ENCODE results near the gene CMC4. TPM values are rescaled to one million over a fixed set of nuclear protein-coding genes. Genes with fewer than 3 reads are reported as not detected.

Gene CMC4
- polyA plus RNA-seq, 3 donors: 9.5 to 21.5 (median 12.6) TPM

DNA sequence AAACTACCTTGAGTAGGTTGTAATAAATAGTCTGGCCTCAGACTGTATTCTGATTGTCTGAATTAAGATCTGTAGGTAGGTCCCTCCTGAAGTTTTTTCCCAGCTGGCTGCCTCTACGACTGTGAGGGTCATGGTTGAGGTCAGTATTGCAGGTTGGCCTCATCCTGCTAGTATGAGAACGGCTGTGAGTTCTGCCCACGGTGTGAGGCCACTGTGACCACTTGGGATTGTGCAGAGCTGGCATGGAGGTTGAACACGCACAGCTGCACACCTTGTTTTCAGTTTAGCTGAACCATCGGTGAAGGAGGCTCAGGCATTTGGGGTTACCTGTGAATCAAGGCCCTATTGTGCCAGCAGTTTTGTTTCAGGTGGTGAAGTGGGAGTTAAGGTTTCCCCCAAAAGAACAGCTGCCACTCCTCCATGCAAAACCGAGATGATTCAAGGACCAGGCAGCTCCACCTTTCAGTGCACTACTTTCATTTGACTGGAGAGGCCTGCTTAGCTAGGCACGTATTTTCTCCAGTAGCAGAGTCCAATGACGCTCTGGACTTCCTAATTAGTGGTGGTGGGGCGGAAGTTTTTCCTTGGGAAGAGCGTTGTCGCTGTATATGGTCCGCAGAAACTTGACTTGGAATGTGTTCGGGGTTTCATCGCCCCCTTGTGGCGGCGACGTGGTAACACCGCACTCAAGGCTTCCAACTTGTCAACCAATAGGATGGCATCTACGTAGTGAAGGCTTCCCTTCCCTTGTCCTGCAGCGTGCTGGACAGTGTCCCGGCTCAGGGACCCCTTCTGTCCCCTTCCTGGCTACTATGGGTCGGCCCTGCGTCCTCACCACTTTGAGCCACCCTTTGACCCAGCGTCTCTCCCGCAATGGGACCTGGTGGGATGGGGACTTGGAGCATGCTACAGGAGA, 13.8 kb downstream of the CMC4 start:
- H3K27ac ChIP-seq (ENCODE audit: low read depth, low read length): no peak overlapping the region
- WGBS, 3 donors: 8 to 20% (median 15%) methylated on average over 22 to 25 of the region's 25 CpGs

DNA sequence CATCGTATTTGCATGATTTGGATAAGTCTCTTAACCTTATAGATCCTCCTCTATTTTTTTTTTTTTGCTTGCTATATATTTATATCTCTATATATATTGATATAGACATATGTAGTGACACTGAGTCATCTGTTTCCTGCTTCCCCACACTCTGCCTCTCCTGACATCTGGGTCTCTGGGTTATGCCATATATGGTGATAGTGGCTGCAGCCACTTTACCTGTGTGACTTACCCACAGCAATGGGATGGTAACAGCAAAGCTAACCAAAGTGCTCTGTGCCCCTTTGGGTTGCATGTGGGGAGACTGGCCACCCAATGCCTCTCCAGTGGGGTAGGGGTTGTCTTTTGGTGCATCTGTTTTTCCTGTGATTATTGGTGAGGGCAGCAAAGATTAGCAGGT, 14.5 kb downstream of the CMC4 start:
- no peak overlapping the region for H3K27ac ChIP-seq (ENCODE audit: low read depth, low read length)
- WGBS, 3 donors: 61 to 94% (median 86%) methylated on average over 1 of the region's 1 CpG

DNA sequence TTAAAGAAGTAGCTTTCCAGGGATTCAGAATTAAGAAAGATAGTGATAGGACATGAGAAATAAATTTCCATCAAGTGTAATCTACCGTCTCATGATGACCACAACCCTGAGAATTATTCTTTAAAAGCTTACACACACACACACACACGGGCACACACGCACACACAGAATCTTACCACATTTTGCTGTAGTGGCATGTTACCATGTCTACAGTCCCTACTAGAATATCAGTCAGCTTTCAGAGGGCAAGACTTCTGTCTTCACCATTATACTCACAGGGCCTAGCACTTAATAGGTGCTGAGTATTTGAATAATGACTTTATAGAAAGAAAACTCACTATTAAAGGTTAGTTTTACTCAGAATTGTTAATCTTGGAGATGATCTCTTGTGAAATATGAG, 15.4 kb downstream of the CMC4 start:
- H3K27ac ChIP-seq (ENCODE audit: low read depth, low read length): no peak overlapping the region
- WGBS, 3 donors: 85 to 90% (median 89%) methylated on average over 3 of the region's 3 CpGs

DNA sequence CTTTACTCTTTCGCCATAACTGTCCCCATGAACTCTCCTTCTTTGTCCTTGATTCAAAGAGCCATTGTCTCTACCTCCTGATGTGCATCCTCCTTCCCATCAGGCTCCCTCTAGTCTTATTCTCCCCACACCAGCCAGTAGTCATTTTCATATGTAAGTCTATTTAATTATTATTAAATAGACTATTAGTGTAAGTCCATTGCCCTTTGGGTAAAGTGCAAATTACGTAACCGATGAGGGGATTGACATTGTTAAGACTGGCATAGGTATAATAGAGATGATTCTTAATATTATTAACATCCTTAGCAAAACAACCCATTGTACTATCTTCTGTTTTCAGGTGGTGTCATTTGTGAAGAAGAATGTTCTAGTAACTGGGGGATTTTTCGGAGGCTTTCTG, 16.7 kb downstream of the CMC4 start:
- H3K27ac ChIP-seq (ENCODE audit: low read depth, low read length): no peak overlapping the region
- 88 to 94% (median 90%) methylated on average over 3 to 4 of the region's 4 CpGs for WGBS, 3 donors

DNA sequence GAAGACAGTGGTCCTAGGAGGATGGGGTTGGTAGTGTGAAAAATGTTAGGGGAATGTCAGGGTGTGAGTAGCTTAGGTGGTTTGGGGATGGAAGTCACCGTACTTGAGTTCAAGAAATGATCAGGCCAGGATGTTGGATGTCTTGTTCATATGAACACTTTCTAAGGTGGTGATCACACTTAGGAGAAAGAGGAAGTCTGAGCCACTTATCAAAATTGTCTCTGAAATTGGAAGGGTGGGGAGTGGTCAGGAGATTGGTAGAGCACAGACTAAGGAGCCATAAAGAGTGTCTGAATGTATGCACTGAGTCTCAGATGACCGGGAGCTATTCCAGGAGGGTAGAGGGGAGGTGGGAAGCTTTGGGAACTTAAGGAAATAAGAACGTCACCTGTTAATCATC, 17.3 kb downstream of the CMC4 start:
- WGBS, 3 donors: 73 to 96% (median 94%) methylated on average over 3 of the region's 3 CpGs
- no peak overlapping the region for H3K27ac ChIP-seq (ENCODE audit: low read depth, low read length)

DNA sequence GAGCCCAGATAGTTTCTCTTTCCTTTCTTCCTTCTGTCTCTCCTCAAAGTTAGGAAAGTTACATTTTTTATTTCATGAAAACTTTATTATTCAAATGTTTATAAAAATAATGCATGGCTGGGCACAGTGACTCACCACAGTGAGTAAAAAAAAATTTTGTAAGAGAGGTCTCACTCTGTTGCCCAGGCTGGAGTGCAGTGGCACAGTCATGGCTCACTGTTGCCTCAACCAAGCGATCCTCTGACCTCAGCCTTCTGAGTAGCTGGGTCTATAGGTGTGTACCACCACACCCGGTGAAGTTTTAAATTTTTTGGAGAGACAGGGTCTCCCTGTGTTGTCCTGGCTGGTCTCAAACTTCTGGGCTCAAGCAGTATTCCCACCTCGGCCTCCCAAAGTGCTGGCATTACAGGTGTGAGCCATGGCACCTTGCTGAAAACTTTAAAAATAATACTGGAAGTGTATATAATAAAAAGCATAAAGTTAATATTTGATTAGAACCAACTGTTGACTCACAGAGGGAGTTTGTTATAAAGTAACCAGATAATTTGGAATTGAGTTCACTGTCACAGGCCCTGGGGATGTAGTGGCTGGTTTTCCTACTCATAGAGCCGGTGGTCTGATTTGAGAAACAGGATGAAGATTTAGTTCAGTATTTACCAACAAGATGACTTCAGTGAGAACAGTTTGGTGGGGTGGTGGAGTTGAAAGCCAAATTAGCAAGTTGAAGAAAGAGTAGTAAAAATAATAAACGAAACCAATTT, 18.0 kb downstream of the CMC4 start:
- WGBS, 3 donors: 54 to 89% (median 75%) methylated on average over 5 of the region's 5 CpGs
- no peak overlapping the region for H3K27ac ChIP-seq (ENCODE audit: low read depth, low read length)

DNA sequence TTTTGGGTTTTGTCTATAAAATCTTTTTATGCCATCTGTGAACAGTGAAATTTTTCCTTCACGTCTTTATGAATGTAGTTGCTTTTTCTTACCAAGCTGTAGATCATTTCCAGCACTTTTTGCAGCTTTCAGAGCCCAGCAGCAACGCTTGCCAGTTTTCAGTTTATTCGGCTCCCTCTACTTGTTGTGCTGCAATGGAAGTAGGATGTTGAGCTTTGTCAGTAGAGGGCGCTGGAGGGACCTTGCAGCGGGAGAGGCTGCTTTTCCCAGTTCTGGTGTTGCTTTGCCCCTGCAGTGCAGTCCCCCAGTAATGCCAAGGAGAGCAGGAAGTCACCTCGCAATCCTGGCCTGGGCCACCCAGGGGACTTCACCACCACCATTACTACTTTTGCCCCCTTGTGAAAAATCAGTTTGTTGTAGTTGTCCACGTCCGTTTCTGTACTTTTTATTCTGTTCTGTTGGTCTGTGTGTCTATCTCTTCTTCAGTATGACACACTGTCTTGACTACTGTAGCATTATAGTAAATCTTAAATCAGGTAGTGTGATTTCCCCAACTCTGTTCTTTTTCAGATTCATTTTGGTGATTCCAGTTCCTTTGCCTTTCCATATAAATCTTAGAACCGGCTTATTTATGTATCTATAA, 21.8 kb downstream of the CMC4 start:
- WGBS, 3 donors: 35 to 45% (median 37%) methylated on average over 9 of the region's 9 CpGs
- H3K27ac ChIP-seq (ENCODE audit: low read depth, low read length): no peak overlapping the region

DNA sequence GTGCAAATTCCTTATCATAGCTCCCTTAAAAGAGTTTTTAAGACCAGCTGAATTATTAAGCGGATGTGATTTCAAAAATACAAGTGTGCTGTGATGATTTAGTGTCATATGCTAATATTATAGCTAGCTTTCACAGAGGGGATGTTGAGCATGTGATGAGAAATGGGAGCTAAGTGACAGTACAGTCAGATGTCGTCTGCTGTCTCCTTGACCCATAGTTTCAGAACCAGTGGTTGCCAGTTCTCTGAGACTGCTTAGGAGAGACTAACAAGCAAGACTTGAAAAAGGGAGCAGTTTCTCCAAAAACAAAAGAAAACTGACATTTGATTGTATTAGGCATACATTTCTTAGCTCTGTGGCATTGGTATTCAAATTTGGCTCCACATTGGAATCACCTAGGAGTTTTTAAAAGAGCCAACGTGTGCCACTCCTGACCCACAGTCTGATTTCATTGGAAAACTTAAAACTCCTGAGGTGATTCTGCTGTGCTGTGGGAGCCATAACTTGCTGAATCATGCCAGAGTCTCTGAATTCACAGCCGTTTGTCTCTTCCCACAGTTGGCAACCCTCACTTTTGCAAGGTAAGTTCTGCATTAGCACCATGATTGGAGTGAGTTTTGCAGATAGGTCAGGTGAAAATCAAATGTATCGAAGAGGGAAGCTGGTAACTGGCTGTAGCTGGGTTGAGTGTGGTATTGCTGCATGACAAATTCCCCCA, 24.0 kb downstream of the CMC4 start:
- WGBS, 3 donors: 62 to 81% (median 63%) methylated on average over 5 of the region's 5 CpGs
- H3K27ac ChIP-seq (ENCODE audit: low read depth, low read length): no peak overlapping the region

DNA sequence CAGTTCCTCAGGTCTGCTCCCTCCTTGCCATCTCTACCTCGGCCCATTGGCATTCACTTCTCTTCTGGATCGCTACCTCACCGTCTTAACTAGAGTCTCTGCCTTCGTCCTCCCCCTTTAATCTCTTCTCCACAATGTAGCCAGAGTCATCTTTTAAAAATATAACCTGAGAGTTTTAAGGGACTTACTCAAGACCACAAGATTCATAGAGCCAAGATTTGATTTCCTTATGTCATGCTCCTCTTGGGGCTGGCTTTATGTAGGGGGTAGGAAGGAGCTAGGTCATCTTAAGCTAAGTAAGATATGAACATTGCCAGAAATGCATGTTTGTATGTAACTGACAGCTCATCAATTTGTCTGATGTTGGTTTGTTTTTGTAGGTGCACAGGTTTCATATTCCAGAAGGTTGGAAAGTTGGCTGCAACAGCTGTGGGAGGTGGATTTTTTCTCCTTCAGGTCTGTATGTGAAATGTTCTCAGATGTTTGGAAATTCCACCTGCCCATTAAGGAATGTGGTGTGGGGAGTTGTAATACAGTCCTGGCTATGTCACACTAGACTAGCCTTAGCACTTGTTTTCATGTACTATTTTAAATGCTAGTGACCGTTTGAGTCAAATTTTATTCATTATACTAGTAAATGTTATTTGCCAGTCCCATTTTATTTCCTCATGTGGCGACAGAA, 24.7 kb downstream of the CMC4 start:
- 67 to 88% (median 73%) methylated on average over 6 of the region's 6 CpGs for WGBS, 3 donors
- no peak overlapping the region for H3K27ac ChIP-seq (ENCODE audit: low read depth, low read length)

DNA sequence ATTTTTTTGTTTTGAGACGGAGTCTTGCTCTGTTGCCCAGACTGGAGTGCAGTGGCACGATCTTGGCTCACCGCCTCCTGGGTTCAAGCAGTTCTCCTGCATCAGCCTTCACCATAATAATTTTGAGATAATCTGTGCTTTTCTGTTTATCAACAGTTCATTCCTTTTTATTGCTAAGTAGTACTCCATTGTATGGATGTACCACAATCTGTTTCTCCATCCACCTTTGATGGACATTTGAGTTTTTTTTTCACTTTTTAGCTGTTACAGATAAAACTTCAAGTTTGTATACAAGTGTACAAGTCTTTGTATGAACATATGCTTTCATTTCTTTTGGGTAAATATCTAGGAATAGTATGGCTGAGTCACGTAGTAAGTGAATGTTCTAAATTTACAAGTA, 35.2 kb downstream of the CMC4 start:
- H3K27ac ChIP-seq (ENCODE audit: low read depth, low read length): no peak overlapping the region
- 92 to 99% (median 98%) methylated on average over 4 of the region's 4 CpGs for WGBS, 3 donors

DNA sequence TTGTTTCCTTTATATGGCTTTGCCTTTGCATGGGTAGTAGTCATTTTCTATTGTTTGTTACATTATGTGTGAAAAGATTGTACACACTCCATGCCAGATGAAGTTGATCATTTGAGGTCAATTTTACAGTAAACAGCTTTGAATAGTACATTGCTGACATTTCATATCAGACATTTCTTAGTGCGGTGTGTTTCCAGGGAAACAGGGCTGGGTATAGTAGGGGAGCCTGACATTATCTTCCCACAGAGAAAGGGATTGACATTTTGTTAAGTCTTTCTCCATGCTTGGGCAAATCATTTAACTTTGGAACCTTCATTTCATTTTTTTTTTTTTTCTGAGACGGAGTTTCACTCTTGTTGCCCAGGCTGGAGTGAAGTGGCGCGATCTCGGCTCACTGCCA, 39.3 kb downstream of the CMC4 start:
- 67 to 91% (median 88%) methylated on average over 5 of the region's 5 CpGs for WGBS, 3 donors
- H3K27ac ChIP-seq (ENCODE audit: low read depth, low read length): no peak overlapping the region

DNA sequence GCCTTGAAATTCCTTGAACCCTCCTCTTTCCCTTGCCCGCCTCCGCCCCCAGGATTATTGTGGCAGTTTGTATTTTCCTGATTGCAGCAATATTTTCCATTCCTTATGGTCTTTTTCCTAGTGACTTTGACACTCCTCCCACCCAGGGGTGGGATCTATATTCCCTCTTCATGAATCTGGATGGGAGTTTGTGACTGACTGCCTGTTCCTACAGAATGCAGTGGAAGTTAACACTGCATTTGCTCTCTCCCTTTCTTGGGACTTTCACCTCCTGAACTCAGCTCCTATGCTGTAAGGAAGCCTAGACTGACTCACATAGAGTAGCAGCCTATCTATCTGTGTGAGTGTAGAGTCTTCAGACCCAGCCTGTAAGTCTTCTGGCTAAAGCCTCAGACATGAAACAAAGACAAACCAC, 42.1 kb downstream of the CMC4 start:
- WGBS, 3 donors: 51 to 76% (median 69%) methylated on average over 2 of the region's 2 CpGs
- H3K27ac ChIP-seq (ENCODE audit: low read depth, low read length): no peak overlapping the region

DNA sequence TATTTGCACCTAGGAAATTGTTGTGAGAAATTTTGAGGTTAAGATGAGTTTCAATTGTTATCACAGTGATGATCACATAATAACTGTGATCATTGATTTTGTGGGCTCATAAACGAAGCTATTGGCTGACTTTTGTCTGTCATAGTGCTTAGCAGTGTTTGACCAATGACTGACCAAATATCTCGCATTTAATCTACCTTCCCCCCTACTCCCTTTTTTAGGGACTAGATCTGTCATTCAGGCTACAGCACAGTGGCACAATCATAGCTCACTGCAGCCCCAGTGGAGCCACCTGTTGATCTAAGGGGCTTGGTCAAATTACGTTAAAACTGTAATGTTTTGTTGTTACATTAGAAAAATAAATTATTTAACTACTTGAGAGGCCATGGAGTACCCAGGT, 42.8 kb downstream of the CMC4 start:
- no peak overlapping the region for H3K27ac ChIP-seq (ENCODE audit: low read depth, low read length)
- WGBS, 3 donors: 12 to 36% (median 33%) methylated on average over 3 of the region's 3 CpGs

DNA sequence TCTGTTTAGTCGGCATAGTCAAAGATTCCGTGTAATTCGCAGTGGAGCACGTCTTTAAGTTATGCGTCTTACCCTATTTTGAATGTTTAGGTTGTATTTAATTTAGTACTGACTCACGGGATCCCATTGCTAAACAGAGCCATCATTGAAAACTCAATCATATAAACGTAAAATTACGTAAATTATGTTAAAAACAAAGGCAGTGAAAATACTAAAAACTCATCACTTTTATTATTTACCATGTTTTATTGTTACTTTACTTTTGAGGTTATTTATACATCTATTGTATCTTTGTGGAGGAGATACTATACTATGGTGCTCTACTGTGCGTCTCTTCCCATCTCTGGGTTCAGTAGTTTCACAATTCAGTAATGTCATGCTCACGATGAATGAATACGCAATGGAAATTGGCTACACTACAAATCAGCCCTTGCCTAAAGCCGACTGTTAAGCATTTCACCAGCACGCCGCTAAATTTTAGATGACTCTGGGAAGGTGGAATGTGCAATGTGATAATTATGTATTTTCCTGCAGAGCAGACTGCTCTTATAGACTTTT, 43.3 kb downstream of the CMC4 start:
- peak overlapping the region; percentile 83 for H3K27ac ChIP-seq (ENCODE audit: low read depth, low read length)
- 1 to 34% (median 1%) methylated on average over 14 of the region's 14 CpGs for WGBS, 3 donors

DNA sequence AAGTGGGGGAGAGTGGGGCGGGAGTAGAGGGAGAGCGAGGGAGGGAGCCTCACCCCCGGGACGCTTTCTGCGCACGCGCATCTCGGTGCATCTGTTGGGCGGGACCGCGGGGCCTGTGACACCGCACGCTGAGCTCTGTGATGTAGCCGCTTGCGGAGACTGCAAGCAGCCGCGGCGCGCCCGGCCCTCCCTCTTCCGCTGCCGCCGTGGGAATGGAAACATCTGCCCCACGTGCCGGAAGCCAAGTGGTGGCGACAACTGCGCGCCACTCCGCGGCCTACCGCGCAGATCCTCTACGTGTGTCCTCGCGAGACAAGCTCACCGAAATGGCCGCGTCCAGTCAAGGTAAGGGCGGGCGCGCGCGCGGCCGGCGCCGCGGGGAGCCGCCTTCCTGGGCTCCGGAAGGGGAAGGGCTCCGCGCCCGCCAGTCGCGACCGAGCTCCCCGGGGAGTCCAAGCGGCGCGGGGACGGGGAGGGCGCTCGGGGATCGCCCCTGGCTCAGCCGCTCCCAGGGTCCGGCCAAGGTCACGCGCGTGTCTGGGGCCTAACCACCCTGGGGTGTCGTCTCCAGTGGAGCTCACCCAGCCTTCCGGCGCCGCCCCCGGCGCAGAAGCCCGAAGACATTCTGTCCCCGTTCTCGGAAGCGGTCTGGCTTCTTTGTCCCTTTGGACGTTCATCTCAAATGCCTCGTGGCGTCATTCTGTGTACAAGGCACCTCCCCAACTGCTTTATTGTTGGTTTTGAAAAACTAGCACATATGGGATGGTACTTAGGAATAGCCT, 44.0 kb downstream of the CMC4 start, which contains the start of gene FUNDC2:
TSS of gene FUNDC2 (plus strand) at position 118 of the 782 bp plus-strand sequence. CDS start at position 213, 95 bp downstream.
- WGBS, 3 donors: 0 to 44% (median 0%) methylated on average over 17 to 73 of the region's 82 CpGs
- peak within 1 kb of the TSS; percentile 83 for H3K27ac ChIP-seq (ENCODE audit: low read depth, low read length)

DNA sequence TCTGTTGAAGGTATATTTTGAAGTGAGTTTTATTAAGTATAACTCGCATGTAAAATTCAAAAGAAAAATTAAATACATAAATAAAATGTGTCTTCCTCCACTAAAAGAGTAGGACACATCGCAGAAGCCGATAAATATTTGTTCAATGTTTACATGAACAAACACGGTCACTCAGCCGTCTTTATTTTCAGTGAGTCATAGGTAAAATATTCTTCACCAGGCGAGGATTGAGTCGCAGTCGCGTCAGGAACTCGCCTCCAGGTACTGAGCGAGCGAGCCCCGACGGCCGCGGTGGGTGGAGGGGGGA, 44.6 kb downstream of the CMC4 start:
- no peak overlapping the region for H3K27ac ChIP-seq (ENCODE audit: low read depth, low read length)

More for the DNA sequence above, 44.6 kb downstream of the CMC4 start:
- WGBS, 3 donors: 0 to 42% (median 0%) methylated on average over 15 to 16 of the region's 16 CpGs
